Fibroblast of pulmonary artery (primary cell): Measurements from ENCODE around the gene KRTAP12-2.
"Not testable (repeated sequence)": the region's sequence is repeated elsewhere in the genome, so short reads cannot be mapped to it uniquely, and the experiment has no call there.

ENCODE experiments used
- DNase-seq: peaks from one replicate; pipeline ENCODE4 v3.0.0-alpha.2; 2010; ENCODE audit warnings: low read depth
- H3K4me3 ChIP-seq: replicated peaks from 2 replicates; pipeline ENCODE4 v1.5.1; 2011; ENCODE audit warnings: low read depth, mild to moderate bottlenecking, control low read depth, low read length, moderate library complexity
- CTCF ChIP-seq: IDR thresholded peaks from 2 replicates; pipeline ENCODE4 v1.5.1; 2011; ENCODE audit warnings: mild to moderate bottlenecking, control low read depth, low read length, inconsistent platforms; ENCODE audit errors: missing control alignments

Gene KRTAP12-2

GRCh38 chr21:44644878-44645277 lies 21.8 kb downstream of the KRTAP12-2 start:
- no peak for TF ChIP-seq CTCF
- no peak overlapping the region for H3K4me3 ChIP-seq
- no peak for DNase-seq

DNA sequence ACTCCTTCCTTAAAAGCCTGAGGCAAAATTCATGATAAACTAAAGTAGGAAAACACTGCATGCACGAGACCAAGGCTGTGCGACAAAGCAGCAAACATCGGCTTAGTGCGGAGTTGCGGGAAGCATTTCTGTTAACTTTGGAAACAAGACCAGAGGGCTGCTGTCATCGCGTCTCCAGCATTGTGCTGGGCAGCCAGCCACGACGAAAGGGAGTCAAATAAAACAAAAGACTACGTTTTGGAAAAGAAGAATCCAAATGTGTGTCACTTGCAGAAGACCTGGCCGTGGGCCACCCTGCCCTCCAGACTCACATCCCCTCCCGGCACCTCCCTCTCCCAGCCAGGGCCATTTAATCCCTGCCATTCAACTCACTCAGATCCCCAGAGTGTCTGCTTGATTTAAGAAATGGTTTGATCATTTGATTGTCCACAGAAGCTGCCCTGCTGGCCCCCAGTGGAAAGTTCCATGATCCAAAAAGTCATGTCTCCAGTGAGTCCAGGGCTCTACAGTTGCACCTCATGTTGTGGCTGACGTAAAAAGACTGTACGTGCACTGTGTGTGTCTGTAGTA lies 22.9 kb downstream of the KRTAP12-2 start:
- no peak overlapping the region for H3K4me3 ChIP-seq
- no peak for TF ChIP-seq CTCF
- no peak for DNase-seq

DNA sequence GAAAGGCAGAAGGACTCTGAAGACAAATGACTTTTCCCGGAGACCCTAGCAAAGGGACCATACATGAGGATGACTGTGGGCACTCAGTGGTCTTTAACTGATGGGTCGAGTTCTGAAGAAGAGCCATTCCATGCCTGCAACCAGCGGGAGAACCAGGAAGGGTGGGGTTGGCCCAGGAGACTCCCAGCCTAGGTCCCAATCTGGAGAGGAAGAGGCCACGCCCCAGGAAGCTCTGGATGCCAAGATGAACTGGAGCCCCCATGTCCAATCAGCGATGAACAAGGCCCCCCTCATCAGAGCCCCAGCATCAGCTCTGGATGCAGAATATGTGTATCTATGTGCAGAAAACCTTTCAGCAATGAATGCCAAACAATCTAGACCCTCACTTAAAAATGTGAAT lies 26.0 kb downstream of the KRTAP12-2 start:
- TF ChIP-seq CTCF = no peak
- no peak for DNase-seq
- no peak overlapping the region for H3K4me3 ChIP-seq

DNA sequence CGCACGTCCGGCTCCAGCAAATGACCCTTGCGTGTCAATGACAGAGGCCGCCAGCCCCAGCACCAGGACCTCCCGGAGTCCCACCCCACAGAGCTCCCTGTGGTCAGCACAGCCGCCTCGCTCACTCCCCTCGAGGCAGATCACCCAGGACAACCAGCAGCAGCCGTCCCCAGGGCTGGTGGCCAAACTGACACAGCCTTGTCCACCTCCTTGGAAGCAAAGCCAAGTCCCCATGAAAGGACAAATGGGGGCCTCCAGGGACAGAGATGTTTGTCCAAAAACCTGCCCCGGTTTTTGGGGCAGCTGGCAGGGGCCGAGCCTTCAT lies 27.4 kb downstream of the KRTAP12-2 start:
- TF ChIP-seq CTCF = no peak
- DNase-seq = no peak
- no peak overlapping the region for H3K4me3 ChIP-seq

DNA sequence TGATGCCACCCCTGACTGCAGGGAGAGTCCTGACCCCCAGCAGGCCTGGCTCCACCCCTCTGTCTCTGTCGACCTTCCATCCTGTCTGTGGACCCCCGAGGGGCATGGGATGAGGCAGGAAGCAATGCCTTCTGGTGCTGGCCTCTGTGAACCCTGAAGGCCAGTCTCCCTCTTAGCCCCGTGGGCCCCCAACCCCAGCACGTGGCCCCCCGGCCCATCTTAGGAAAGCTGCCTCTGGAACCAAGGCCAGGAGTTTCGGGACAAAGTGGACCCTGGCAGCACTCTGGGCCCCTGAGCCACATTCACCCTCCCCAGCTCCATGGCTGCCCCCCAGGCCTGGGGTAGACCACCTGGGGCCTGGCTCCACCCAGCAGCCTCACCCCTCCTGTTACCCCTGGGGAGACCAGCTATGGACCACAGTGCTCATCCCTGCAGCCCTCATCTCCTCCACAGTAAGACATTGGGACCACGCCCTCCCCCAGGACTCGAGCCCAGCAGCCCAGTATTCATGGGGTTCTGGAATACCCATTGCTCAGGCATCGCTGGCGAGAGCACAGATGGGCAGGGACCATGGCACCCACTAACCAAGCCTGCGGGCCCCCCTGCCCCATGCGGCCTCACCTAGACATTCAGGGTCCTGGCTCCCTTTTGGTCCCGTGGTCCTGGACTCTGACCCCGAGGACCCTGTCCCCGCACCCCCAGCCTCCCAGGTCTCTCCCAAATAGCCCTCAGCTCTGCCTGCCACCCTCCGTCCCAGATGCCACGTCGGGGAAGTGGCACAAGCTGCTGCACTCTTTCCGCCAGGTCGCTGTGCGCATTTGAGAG lies 28.0 kb downstream of the KRTAP12-2 start:
- not testable (repeated sequence) for DNase-seq, H3K4me3 ChIP-seq

DNA sequence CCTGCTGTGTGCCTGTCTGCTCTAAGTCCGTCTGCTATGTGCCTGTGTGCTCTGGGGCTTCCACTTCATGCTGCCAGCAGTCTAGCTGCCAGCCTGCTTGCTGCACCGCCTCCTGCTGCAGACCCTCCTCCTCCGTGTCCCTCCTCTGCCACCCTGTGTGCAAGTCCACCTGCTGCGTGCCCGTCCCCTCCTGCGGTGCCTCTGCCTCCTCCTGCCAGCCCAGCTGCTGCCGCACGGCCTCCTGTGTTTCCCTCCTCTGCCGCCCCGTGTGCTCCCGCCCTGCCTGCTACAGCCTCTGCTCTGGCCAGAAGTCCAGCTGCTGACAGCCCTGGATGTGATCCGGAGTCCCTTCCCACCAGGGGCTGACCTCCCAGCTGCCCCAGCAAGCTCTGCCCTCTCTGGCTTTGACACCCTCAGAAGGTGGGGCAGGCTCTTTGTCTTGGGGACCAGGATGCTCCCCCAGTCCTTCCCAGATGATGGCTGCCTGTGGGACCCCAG lies 28.8 kb downstream of the KRTAP12-2 start:
- DNase-seq, H3K4me3 ChIP-seq: not testable (repeated sequence)

DNA sequence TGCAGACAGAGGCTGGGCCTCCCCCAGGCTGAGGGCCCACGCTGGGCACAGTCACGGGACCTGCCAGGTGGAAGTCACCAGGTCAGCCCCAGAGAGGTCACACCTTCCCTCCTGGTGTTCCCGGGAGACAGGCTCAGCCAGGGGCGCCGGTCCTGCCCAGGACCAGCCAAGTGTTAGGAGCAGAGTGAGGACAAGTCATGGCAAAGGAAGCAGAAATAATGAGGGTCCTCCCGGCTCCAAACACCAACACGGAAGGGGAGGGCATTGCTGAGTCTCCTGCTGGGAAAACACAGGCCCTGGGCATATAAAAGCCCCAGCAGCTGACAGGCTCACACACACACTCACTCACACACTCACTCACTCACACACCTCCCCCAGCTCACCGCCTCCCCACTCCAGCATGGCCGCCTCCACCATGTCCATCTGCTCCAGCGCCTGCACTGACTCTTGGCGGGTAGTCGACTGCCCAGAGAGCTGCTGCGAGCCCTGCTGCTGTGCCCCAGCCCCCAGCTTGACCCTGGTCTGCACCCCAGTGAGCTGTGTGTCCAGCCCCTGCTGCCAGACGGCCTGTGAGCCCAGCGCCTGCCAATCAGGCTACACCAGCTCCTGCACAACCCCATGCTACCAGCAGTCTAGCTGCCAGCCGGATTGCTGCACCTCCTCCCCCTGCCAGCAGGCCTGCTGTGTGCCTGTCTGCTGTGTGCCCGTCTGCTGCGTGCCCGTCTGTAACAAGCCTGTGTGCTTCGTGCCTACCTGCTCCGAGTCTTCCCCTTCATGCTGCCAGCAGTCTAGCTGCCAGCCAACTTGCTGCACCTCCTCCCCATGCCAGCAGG lies 29.5 kb downstream of the KRTAP12-2 start, which contains the start of gene KRTAP10-10:
Gene KRTAP10-10 (plus strand): TSS at position 339 of the 833 bp plus-strand sequence. CDS start 62 bp downstream, at position 401.
- DNase-seq = no peak
- no peak for TF ChIP-seq CTCF
- H3K4me3 ChIP-seq = no peak within 1 kb of the TSS
